Measurements from ENCODE around the gene SNCB.

The SNCB gene

DNA sequence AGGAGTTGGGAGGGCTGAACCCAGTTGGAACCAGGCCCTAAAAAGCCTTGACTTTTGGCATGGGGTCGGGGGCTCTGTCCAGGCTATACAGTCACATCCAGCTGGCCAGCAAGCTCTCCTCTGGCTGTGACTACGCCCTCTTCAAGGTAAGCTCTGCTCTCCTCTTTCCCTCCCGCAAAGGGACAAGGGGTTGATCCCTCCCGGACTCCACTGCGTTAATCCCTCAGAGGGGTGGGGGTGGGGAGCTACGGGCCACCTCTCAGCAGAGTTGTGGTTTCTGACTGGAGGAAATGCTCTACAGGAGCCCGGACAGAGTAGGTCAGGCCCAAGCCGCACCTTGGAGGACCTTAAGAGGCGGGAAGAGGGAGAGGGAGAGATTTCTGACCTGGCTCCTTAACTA, 14.0 kb upstream of the SNCB start:
- DNase-seq (ENCODE audit: low spot score) = no peak

DNA sequence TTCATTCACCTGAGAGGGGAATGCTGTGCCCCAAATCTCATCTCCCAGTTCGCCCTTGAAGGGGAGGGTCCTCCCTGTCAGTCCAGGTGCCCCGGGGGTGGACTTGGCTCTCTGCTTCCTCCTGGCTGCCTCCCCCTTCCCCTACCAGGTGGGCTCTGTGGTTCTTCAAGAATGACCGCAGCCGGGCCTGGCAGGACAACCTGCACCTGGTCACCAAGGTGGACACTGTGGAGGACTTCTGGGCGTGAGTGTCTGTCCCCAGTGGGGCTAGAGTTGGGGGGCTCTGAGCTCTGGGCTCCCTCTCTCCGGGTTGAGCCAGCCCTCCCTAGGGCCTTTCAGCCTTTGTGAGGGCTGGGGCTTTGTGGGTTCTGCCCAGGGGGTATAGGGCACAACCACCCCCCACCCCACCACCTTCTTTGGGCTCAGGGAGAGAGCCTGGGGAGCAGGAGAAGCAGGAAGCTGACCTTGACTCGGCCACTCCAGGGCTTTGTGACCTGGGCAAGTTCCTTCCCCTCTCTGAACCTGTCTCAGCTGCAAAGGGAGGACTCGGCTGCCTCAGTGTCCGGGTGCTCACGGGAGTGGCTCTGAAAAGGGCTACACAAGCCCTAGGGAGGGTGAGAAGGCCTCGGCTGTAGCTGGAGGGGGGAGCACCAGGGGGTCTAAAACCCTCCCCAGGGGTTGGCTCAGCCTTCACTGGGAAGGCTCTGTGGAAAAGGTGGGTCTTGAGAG, 13.3 kb upstream of the SNCB start:
- DNase-seq (ENCODE audit: low spot score) = no peak

DNA sequence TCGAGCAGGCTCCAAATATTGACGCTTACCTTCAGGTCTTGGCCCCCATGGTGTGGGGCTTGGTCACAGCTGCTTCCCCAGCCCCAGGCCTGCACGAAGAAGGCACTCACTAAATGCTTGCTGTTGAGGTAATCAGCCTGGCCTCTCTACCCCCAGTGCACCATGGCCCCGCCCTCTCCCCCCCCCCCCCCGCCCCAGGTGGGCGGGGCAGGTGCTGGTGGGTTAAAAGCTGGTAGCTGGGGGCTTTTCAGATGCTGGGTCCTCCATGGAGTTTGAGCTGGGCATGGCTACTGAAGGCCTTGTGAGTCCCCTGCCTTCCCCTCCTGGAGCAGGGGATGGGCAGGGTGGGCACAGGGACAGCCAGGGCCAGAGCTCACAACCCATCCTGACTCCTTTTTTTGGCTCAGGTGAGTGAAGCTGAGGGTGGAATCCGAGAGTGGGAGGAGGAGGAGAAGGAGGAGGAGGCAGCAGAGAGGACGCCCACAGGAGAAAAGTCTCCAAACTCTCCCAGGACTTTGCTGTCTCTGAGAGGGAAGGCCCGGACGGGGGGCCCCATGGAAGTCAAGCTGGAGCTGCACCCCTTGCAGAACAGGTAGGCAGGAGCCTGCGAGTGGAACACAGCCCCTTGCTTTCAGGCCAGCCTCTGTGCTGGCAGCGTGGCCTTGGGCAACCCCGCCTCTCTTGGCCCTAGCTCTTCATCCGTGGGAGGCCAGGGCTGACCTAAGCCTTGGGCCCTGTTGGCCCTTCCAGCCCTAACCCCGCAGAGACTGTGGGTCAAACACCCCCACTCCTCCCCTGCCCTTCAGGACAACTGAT, 12.5 kb upstream of the SNCB start:
- DNase-seq (ENCODE audit: low spot score) = no peak

DNA sequence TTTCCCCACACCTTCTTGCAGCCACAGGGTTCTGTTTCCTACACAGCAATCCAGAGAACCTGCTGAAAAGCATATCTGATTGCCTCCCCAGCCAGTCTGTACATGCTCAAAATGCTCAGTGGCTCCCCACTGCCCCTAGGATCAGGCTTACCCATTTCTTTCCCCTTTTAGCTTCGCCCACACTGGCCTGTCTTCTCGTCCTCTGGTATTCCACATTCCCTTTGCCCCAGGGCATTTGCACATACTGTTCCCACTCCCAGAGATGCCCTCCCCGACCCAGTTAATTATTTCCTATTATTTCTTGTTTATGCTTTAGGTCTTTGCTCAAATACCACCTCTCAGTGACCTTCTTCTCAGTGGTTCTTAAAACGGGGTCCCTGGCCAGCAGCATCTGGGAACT, 10.3 kb upstream of the SNCB start:
- no peak for DNase-seq (ENCODE audit: low spot score)

DNA sequence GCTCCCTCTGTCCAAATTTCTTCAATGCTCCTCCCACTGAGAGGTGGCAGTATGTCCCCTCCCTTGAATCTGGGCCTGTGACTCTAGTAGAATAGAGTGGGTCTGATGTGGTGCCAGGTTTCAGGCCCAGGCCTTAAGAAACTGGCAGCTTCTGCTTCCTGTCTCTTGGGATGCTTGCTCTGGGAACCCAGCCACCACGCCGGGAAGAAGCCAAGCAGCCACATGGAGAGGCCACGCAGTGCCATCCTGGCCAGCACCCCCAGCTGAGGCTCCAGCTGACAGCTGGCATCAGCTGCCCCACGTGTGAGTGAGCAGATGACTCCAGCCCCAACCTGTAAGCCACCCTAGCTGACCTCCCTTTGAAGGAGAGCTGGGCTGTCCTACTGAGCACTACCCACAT, 9.6 kb upstream of the SNCB start:
- peak; percentile 80 for DNase-seq (ENCODE audit: low spot score)

DNA sequence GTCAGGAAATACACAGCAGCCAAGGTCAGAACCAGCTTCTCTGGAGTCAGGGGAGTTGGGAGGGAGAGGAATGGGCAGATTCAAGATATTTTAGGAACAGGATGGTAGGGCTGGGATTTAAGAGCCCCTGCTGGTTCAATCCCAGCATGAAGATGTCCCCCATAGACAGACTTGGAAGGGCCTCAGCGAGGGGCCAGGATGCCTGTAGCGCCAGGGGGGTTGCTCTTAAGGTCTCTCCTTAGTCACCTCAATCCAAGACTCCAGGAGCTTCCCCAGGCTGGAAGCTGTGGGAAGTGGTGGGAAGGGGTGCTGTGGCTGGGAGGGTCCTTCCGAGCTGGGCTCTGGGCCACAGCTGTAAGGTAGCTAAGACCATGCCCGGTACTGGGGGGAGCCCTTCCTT, 8.9 kb upstream of the SNCB start:
- DNase-seq (ENCODE audit: low spot score) = no peak

DNA sequence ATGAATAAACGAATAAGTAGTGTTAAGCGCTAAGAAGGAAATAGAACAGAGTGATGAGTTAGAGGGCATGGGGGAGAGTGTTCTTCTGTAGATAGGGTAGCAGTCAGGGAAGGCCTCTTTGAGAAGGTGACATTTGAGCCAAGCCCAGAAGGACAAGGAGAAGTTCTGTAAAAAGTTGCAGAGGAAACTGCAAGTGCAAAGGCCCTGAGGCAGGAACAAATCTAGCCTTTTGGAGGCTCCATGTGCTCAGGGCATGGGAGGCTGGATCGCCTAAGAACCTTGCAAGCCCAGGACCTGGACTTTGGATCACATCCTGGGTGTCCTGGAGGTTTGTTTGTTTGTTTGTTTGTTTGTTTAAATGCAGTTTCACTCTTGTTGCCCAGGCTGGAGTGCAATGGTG, 8.1 kb upstream of the SNCB start:
- no peak for DNase-seq (ENCODE audit: low spot score)

DNA sequence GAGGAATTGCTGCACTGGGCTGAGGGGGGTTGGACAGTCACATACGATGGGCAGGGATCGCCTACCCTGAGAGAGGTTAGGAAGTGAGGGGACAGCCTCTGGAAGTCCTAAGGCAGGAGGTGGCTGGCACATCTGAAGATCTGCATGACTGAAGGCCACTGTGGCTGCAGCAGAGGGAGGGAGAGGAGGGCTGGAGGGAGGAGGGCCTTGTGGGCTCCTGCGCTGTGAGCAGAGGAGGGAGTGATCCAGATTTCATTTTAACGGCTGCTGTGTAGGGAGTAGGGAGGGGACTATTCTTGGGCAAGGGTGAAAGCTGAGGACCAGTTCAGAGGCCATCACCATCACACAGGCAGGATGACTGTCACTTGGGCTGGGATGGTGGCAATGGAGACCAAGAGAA, 7.2 kb upstream of the SNCB start:
- no peak for DNase-seq (ENCODE audit: low spot score)

DNA sequence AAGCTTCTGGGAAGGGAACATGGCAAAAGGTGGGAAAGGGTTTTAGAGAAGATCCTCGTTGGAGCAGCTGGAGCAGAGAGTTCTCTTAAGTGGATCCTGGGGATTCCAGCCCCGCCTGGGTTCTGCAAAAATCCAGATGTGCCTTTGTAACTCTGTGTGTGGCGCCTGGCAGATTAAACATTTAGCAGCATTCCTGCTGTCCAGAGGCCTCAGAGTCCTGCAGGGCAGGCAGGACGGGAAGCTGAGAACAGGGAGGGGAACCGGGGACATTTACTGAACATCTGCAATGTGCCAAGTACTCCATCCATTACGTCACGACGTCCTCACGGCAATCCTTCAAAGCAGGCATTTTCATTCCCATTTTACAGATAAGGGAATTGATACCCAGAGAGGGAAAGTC, 6.1 kb upstream of the SNCB start:
- DNase-seq (ENCODE audit: low spot score) = no peak

DNA sequence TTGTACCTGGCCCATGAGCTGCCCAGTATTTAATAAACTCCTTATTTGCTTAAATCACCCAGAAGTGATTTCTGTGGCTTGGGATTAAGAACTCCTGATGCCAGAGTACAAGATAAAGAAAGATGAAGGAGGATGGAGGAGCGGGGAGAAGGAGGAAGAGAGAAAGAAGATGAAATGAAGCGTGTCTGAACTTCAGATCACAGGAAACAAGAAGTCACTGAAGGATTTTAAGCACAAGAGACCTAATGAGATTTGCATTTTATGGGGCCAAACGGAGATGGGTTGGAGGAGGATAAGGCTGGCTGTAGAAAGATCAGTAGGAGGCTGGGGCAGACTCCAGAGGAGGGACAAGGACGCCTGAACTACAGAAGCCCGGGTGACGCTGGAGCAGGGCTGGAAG, 3.3 kb upstream of the SNCB start:
- no peak for DNase-seq (ENCODE audit: low spot score)

DNA sequence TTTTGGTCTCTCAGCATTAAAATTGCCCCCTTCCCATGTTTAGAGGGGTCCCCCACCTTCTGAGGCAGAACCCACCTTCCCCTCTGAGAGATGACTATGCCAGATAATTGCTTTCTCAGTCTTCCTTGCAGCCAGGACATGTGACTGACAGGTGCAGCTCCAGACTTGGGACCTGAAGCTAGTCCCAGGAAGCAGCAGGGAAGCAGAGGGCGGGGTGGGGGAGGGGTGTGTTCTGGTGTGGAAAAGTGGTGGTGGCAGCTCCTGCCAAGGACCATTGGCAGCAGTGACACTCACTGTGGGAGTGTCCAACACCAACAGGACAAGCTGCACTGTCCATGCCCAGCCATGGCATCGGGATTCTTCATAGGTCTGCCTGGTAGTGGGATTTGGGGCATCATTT, 2.4 kb upstream of the SNCB start:
- no peak for DNase-seq (ENCODE audit: low spot score)

DNA sequence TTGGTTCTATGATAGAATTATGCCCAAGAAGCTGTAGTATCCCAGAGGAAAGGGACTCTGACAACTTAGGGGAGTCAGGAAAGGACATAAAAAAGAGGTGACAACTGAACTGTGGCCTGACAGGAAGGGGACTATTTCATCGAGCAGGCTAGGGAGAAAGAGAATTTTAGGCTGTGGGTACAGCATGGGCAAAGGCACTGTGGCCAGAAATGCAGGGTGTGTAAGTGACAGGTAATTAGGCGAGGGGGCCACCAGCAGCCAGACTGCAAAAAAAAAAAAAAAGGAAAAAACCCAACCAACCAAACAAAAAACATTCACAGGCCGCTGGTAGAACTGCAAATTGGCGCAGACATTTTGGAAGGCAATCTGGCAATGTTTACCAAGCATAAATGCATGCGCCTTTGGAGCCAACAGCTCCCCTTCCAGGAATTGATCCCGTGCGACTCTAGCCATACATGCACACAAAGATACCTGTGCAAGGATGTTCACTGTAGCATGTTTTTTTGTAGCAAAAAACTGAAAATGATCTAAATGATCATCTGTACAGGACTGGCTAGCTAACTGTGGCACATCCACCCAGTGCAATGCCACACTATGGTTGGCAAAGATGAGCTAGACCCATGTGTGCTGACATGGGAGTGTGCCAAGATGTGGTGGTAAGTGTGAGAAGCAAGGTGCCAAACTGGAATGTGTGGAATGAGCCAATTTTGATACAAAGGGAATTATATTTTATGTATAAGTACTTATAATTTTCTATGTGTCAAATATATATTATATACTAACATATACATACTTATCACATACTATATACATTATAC, 1.3 kb upstream of the SNCB start:
- DNase-seq (ENCODE audit: low spot score) = no peak

DNA sequence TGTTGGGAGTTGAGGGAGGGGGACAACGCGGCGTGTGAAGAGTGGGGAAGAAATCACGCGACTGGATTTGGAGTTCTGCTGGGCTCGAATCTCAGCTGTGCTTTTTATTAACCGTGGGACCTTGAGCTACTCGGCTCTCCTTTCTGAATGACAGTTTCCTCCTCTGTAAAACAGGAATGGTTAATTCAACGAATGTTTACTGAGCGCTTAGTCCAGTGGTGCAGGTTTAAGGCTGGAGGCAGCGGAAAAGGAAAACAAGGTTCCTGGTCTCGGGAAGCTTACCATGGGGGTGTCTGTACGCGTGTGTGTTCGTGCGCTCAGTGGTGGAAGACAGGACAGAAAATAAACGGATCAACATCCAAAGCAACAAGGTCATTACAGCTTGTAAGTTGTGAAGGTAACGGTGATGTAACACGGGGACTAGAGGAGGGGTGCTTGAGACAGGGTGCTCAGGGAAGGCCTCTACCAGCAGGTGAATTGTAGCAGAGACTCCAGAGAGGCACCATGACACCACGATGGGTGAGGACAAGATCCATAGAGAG, 418 bp upstream of the SNCB start:
- DNase-seq (ENCODE audit: low spot score) = no peak

DNA sequence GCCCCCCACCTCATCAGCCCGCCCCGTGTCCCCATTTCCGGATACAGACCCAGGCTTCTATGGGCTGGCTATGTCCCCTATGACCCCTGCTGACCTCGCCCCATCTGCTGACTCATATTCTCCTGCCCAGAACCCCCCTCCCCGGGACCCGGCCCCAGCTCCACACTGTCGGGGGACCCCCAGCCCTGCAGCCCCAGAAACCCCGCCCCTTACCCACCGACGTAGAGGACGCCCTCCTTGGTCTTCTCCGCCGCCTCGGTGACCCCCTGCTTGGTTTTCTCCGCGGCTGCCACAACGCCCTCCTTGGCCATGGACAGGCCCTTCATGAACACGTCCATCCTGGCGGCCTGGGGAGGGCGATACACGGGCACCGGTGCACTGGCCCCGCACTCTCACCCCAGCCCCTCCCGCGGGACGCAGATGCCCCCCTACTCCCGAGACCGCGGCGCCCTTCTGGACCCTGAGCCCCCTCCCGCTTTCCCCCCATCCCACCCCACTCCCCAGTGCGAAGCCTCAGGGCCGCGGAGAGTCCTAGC, 949 bp downstream of the SNCB start:
- no peak for DNase-seq (ENCODE audit: low spot score)

DNA sequence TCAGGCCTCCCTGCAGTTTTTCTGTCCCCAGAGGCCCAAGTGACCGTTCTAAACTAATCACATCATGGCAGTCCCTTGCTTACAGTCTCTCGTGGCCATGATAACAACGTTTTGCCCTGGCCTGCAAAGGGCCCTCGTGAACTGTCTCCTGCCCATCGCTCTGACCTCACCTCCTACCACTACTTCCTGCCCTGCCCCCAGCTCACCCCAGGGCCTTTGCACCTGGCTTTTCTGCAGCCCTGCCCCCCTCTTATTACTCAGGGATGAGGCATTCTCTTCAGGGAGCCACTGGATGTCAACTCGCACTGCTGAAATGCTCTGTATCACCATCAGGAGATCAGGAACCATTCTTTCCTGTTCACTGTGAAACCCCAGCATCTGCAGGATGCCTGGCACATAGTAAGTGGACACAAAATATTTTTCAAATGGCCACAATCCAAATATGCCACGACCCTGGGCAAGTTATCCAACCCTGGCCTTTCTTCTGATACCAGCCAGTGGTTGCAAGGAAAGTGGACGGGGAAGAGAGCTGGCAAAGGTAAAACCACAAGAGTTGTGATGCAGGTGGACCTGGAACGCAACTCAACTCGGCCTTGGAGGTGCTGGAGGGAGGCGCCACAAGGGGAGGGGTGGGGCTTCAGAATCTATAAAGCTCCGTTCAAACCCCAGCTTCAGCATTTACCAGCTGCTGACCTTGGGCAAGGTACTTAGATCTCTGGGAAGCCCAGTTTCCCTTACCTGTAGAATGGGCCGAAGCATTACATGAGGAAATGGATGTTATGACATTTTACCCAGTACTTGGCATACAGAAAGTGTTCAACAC, 1.7 kb downstream of the SNCB start:
- no peak for DNase-seq (ENCODE audit: low spot score)

DNA sequence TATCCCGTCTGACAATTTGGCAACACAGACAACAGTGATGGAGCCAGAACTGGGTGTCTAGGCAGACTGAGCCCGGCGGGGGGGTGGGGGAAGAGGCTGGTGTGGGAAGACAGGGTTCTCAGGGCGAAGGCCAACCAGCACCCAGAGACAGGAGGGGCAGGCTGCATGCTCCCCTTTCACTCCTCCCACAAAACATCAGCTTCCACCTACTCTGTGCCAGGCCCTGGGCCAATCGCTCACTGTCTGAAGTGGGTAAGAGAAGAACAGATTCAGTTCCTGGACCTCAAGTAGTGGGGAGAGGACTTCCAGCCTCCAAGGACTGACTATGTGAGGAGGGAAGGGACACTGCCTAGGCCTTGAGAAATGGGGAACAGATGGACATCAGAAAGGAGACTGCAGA, 2.8 kb downstream of the SNCB start:
- DNase-seq (ENCODE audit: low spot score) = no peak

DNA sequence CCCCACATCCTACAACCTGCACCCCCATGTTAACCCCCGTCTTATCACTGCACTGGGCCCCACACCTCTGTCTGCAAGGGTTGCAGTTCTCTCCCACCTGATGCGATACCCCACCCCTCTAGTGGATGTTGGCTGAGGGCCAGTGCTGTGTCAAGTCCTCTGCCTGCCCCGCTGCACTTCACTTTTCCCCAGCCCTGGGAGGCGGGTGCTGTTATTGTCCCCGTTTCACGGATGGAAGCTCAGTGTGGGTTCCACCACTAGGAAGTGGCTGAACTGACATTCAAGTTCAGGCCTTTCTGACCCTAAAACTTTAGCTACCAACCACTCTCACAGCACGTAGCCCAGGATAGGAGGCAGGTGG, 3.5 kb downstream of the SNCB start:
- no peak for DNase-seq (ENCODE audit: low spot score)

DNA sequence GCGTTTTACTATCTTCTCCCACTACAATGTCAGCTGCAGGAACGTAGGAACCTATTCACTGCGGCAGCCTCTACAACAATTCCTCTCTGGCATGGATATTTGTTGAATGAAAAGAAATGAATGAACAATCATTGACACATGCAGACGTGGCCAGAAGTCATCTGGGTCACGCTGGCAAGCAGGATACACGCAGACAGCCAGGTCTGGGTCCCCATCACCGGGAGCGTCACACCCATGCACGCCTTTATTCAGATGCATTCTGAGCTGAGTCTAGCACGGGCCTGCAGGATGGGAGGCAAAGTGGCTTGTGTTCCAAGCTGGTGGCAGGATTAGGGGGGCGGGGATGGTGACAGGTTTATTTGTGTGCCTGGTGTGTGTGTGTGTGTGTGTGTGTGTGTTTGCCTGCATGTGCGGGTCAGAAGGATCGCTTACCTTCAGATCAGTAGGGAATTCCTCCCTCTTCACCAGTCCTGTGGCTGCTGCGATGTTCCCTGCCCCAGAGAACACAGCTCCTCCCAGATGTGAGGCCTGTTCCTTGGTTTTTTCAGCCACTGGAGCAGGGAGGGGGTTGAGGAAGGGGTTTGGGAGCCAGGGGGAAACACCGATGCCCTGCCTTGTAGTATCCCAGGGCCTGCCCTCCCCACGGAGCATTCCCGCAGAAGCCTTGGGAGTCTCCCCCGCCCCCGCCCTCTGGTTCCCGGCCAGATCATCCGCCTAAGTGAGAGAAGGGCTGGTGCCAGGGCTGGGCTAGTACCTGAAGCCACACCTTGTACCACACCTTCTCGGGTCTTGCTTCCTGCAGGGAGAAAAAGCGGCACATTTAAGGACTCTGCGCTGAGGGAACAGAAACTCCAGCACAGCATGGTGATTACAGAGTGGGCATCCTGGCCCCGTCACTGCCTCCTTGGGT, 4.1 kb downstream of the SNCB start:
- DNase-seq (ENCODE audit: low spot score) = no peak

DNA sequence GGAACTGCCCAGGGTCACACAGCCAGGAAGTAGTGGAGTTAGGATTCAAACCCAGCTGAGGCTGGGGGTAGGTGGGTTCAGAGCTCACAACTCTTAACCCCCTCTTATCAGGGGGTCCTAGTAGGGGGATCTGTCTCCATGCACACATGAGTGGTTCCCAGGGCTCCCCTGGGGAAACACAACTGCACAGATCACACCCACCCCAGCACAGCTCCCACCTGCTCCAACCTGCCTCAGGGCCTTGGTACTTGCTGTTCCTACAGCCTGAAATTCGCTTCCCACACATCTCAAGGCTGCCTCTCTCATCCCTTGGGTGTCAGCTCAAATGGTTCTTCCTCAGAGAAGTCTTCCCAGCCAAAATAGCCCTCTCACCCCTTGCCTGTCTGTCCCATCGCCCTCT, 4.8 kb downstream of the SNCB start:
- DNase-seq (ENCODE audit: low spot score) = no peak

DNA sequence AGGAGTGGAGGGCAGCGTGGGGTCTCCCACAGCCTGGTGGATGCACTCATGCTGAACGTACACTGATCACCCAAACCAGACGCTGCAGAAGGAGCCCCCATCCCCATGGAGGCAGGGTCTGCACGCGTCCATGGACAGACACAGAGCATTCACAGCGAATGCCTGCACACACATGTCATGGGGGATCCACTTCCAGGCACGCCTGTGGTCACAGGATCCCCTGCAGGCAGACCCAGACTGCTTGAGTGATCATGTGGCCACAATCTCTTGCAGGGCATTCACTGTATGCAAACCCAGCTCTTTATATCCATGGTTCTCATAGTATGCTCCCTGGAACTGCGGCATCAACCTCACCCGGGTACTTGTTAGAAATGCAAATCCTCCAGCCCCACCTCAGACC, 5.4 kb downstream of the SNCB start:
- no peak for DNase-seq (ENCODE audit: low spot score)

DNA sequence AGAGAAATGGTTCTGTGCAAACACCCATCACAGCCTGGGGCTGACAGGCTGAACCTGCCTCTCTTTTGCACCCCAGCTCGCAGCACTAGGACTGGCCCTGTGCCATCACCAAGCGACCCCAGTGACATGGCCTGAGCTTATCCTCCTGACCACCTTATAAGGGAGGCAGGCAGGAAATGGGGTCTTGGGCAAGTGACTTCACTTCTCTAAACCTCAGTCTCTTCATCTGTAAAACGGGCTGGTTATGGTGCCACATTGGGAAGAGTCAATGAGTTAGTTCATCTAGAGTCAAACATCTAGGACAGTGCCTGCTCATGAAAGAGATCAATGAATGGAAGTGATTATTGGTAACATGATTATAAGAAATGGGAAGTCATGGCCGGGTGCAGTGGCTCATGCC, 6.2 kb downstream of the SNCB start:
- DNase-seq (ENCODE audit: low spot score) = no peak
